Sigmoid colon (tissue), 7 donors: ENCODE measurements around the gene DPH5. TPM values are rescaled to one million over a fixed set of nuclear protein-coding genes. Genes with fewer than 3 reads are reported as not detected.

ENCODE experiments used
- DNase-seq: peaks from one replicate; pipeline ENCODE4 v3.0.0-alpha.2; 2019
- H3K27ac ChIP-seq, 4 donors: fragments of 200-600 bp; sonication (generic); one replicate each; pipeline ENCODE4 v1.5.1; 2016 to 2019; ENCODE audit warnings: mild to moderate bottlenecking in 1 of 4
- H3K27me3 ChIP-seq, 3 donors: fragments of 200-600 bp; sonication (generic); one replicate each; pipeline ENCODE4 v1.5.1; 2019; ENCODE audit warnings: mild to moderate bottlenecking in 1 of 3
- H3K36me3 ChIP-seq, 4 donors: fragments of 200-600 bp; sonication (generic); one replicate each; pipeline ENCODE4 v1.5.1; 2016 to 2019
- H3K4me1 ChIP-seq, 4 donors: fragments of 200-600 bp; sonication (generic); one replicate each; pipeline ENCODE4 v1.5.1; 2017 to 2019
- H3K4me3 ChIP-seq, 4 donors: fragments of 200-600 bp; sonication (generic); one replicate each; pipeline ENCODE4 v1.5.1; 2017 to 2019; ENCODE audit warnings: mild to moderate bottlenecking in 2 of 4, moderate library complexity in 1 of 4
- H3K9me3 ChIP-seq, 4 donors: fragments of 200-600 bp in 3 of 4; sonication (generic) in 3 of 4; one replicate each; pipeline versions ENCODE4 v1.5.1 to v1.6.1; 2013 to 2019
- CTCF ChIP-seq, 4 experiments: fragments of 450-650 bp in 3 of 4; fragments of 200-600 bp in 1 of 4; IDR thresholded peaks; one replicate each; pipeline ENCODE4 v1.5.1; 2016 to 2019; ENCODE audit warnings: antibody characterized with exemption in 4 of 4, mild to moderate bottlenecking in 3 of 4, moderate library complexity in 2 of 4
- EP300 ChIP-seq, 4 donors: sonication (generic); formaldehyde crosslinking; IDR thresholded peaks; one replicate each; pipeline ENCODE4 v1.6.1; 2017; ENCODE audit warnings: antibody characterized with exemption in 4 of 4
- POLR2A ChIP-seq, 2 donors: fragments of 450-650 bp; IDR thresholded peaks; one replicate each; pipeline ENCODE4 v1.6.1; 2016; ENCODE audit warnings: antibody characterized with exemption in 2 of 2, mild to moderate bottlenecking in 2 of 2, moderate library complexity in 2 of 2
- POLR2AphosphoS5 ChIP-seq, 4 donors: sonication (generic); formaldehyde crosslinking; IDR thresholded peaks; one replicate each; pipeline ENCODE4 v1.6.1; 2017; ENCODE audit warnings: antibody characterized with exemption in 4 of 4
- WGBS, 2 donors: extraction: QIAGEN DNeasy Blood & Tissue Kit; methylation state at CpG; one replicate each; pipeline ENCODE4 v1.1.7; 2013; 5-methylcytosine and 5-hydroxymethylcytosine counted together
- intact Hi-C: fragments of 100-400 bp; cut with DNase I; formaldehyde crosslinking; loops from one replicate; pipeline ENCODE4 v1.15.1; 2023
- polyA plus RNA-seq, 3 donors: library from polyadenylated mRNA; stranded (reverse); fragments of 200-250 nt; gene quantifications; one replicate each; pipeline ENCODE4 v1.2.3, GENCODE V29; 2013
- total RNA-seq, 4 donors: library from RNA; depleted of rRNA; stranded (reverse); fragments of >200 nt; gene quantifications; one replicate each; pipeline ENCODE4 v1.1.0, GENCODE V29; 2016
- donor health status: healthy with polysubstance abuse.
- donor health status: Bipolar disorder and iron deficiency.
- donor health status: healthy.

DPH5 gene
- total and polyA plus RNA-seq, 7 donors: 23.1 to 38.5 (median 31.0) TPM

- no peaks in the 10 kb centered on the region for H3K9me3 ChIP-seq
- peaks cover 3 to 24% (median 8%) of the 10 kb centered on the region in 4 donors for H3K36me3 ChIP-seq
- no peak for DNase-seq
- intact Hi-C loops: no loop called here
- H3K4me1 ChIP-seq: no peaks in the 10 kb centered on the region
- TF ChIP-seq CTCF (IDR thresholded peaks at IDR 0.05) (no peak), POLR2AphosphoS5 (IDR thresholded peaks at IDR 0.05) (no peak), EP300 (IDR thresholded peaks at IDR 0.05) (no peak), POLR2A (IDR thresholded peaks at IDR 0.05) (no peak)
- WGBS, 2 donors: 79 to 93% methylated on average over 2 of the region's 2 CpGs
- H3K4me3 ChIP-seq: no peak overlapping the region
- H3K27me3 ChIP-seq: no peaks in the 10 kb centered on the region
- no peak overlapping the region for H3K27ac ChIP-seq
Observed at GRCh38 chr1:100969327-100969726, 56.3 kb downstream of the DPH5 start.

- H3K4me1 ChIP-seq: no peaks in the 10 kb centered on the region
- no peaks in the 10 kb centered on the region for H3K9me3 ChIP-seq
- peaks cover 3 to 21% (median 8%) of the 10 kb centered on the region in 4 donors for H3K36me3 ChIP-seq
- no peaks in the 10 kb centered on the region for H3K27me3 ChIP-seq
- H3K27ac ChIP-seq: no peak overlapping the region
- no peak for TF ChIP-seq CTCF (IDR thresholded peaks at IDR 0.05)
- no peak for TF ChIP-seq POLR2AphosphoS5 (IDR thresholded peaks at IDR 0.05)
- TF ChIP-seq POLR2A (IDR thresholded peaks at IDR 0.05): no peak
- no peak for TF ChIP-seq EP300 (IDR thresholded peaks at IDR 0.05)
- WGBS, 2 donors: 62 to 65% methylated on average over 1 of the region's 1 CpG
- DNase-seq: no peak
- H3K4me3 ChIP-seq: no peak overlapping the region
- intact Hi-C loops: no loop called here
Observed at GRCh38 chr1:100968621-100969020, 57.0 kb downstream of the DPH5 start.

- Histone ChIP-seq H3K27ac (no peak overlapping the region), H3K27me3 (no peaks in the 10 kb centered on the region), H3K36me3 (peaks cover 0 to 8% (median 0%) of the 10 kb centered on the region in 4 donors), H3K4me3 (no peak overlapping the region), H3K4me1 (peaks cover 0 to 4% (median 0%) of the 10 kb centered on the region in 4 donors), H3K9me3 (no peaks in the 10 kb centered on the region)
- TF ChIP-seq POLR2A (IDR thresholded peaks at IDR 0.05) (no peak), CTCF (IDR thresholded peaks at IDR 0.05) (no peak), POLR2AphosphoS5 (IDR thresholded peaks at IDR 0.05) (no peak), EP300 (IDR thresholded peaks at IDR 0.05) (no peak)
- intact Hi-C loops: no loop called here
- whole genome bisulfite sequencing, 2 donors: 32 to 77% methylated on average over 1 of the region's 1 CpG
- no peak for DNase-seq
Observed at GRCh38 chr1:100960098-100960497, 65.5 kb downstream of the DPH5 start.

- no peak for DNase-seq
- H3K9me3 ChIP-seq: no peaks in the 10 kb centered on the region
- no peaks in the 10 kb centered on the region for H3K27me3 ChIP-seq
- H3K4me3 ChIP-seq: no peak overlapping the region
- peaks cover 0 to 7% (median 0%) of the 10 kb centered on the region in 4 donors for H3K4me1 ChIP-seq
- TF ChIP-seq EP300 (IDR thresholded peaks at IDR 0.05) (no peak), POLR2AphosphoS5 (IDR thresholded peaks at IDR 0.05) (no peak), POLR2A (IDR thresholded peaks at IDR 0.05) (no peak), CTCF (IDR thresholded peaks at IDR 0.05) (no peak)
- intact Hi-C loops: no loop called here
- no peak overlapping the region for H3K27ac ChIP-seq
- peaks cover 0 to 8% (median 0%) of the 10 kb centered on the region in 4 donors for H3K36me3 ChIP-seq
- 91 to 97% methylated on average over 5 of the region's 5 CpGs for WGBS, 2 donors
Observed at GRCh38 chr1:100959502-100960060, 66.0 kb downstream of the DPH5 start.

- Histone ChIP-seq H3K36me3 (peaks cover 0 to 10% (median 0%) of the 10 kb centered on the region in 4 donors), H3K4me3 (no peak overlapping the region), H3K27me3 (no peaks in the 10 kb centered on the region), H3K4me1 (peaks cover 0 to 7% (median 0%) of the 10 kb centered on the region in 4 donors), H3K27ac (no peak overlapping the region), H3K9me3 (no peaks in the 10 kb centered on the region)
- intact Hi-C loops: no loop called here
- TF ChIP-seq POLR2A (IDR thresholded peaks at IDR 0.05) (no peak), POLR2AphosphoS5 (IDR thresholded peaks at IDR 0.05) (no peak), CTCF (IDR thresholded peaks at IDR 0.05) (no peak), EP300 (IDR thresholded peaks at IDR 0.05) (no peak)
- DNase-seq: no peak
- WGBS, 2 donors: 62 to 69% methylated on average over 1 of the region's 1 CpG
Observed at GRCh38 chr1:100955322-100955721, 70.3 kb downstream of the DPH5 start.
